Hematopoietic multipotent progenitor cell treated with erythropoietin and hydrocortisone succinate and interleukin-3 and kit ligand, for 4 days (in vitro differentiated cells): ENCODE data around the gene RPS6KC1.
"Not testable (repeated sequence)": the region's sequence is repeated elsewhere in the genome, so short reads cannot be mapped to it uniquely, and the experiment has no call there.

Experiments used
- DNase-seq: peaks from one replicate; pipeline ENCODE4 v3.0.0-alpha.2; 2015

The RPS6KC1 gene, protein sequence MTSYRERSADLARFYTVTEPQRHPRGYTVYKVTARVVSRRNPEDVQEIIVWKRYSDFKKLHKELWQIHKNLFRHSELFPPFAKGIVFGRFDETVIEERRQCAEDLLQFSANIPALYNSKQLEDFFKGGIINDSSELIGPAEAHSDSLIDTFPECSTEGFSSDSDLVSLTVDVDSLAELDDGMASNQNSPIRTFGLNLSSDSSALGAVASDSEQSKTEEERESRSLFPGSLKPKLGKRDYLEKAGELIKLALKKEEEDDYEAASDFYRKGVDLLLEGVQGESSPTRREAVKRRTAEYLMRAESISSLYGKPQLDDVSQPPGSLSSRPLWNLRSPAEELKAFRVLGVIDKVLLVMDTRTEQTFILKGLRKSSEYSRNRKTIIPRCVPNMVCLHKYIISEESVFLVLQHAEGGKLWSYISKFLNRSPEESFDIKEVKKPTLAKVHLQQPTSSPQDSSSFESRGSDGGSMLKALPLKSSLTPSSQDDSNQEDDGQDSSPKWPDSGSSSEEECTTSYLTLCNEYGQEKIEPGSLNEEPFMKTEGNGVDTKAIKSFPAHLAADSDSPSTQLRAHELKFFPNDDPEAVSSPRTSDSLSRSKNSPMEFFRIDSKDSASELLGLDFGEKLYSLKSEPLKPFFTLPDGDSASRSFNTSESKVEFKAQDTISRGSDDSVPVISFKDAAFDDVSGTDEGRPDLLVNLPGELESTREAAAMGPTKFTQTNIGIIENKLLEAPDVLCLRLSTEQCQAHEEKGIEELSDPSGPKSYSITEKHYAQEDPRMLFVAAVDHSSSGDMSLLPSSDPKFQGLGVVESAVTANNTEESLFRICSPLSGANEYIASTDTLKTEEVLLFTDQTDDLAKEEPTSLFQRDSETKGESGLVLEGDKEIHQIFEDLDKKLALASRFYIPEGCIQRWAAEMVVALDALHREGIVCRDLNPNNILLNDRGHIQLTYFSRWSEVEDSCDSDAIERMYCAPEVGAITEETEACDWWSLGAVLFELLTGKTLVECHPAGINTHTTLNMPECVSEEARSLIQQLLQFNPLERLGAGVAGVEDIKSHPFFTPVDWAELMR

DNA sequence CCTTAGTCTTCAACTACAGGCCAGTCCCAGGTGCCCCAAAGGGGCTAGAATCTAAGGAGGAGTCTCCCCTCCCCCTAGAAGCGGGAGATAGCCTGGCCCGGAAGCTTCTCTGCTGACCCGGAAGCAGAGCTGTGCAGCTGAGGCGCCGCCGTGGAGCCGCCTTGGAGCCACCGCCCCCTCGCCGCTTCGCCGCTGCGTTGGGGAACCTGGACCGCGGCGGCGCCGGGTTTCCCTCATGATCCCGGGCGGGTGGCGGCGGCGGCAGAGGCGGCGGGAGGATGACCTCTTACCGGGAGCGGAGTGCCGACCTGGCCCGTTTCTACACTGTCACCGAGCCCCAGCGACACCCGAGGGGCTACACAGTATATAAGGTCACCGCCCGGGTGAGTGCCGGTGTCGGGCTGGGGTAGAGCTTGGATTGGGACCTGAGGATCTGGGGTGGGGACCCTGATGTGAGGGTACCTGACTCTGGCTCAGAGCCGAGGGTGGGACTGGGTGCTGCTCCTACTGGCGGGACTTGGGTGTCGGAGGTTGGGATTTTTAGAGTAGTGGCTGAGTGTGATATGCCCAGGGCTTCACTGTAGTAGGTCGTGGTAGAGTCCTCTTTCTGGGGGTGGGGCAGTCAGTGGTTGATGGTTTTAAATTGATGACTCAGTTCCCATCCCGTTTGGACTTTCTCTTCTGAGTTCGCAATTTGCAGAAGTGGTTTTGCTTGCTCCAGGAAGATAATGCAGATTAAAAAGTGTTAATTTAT is at the start of gene RPS6KC1:
RPS6KC1 (plus strand) TSS at position 115 of the 754 bp plus-strand sequence; CDS start at position 279, 164 bp downstream.
- DNase-seq, result peak; percentile 95

DNA sequence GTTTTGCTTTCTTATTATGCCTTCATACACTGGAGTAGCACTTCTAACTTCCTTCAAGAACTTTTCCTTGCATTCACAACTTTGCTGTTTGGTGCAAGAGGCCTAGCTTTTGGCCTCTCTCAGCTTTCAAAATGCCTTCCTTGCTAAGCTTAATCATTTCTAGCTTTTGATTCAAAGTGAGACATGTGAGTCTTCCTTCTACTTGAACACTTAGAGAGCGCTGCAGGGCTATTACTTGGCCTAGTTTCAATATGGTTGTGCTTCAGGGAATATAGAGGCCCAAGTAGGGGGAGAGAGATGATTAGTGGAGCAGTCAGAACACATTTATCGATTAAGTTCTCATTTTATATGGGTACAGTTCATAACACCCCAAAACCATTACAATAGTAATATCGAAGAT is 47.8 kb upstream of the RPS6KC1 start:
- no peak for DNase-seq

DNA sequence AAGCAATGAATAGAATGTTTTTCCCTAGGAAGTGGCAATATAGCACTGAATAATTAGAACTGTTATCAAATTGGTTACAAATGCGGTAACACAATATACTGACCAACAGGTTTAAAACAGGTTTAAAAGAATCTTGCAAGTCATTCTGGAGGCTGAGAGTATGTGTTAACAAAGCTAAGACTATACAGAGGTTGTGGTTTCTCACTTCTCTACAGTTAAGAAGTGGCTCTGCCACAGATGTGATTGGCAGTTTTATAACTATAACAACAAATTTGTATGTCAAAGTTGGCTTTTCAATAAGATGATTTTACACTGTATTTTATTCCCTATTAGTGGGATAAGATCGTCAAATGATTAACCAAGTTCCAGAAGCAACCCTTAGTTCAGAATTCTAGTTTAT is 42.5 kb upstream of the RPS6KC1 start:
- peak; percentile 63 for DNase-seq

DNA sequence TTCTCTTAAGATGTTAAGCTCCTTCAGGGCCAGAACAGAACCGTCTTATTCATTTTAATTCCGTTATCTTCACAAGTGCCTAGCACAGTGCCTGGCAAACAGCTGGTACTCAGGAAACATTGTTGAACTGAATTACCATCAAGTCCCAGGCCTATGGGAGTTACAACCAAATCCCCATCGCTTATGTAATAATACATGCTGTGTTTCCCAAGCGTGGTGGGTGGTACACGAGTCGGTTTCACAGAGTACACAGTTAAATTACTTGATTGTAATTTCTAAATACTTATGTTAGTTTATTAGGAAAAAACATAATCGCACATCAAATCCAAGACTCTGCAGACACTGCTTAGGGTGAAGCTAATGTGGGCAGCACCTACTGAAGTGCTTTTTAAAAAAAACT is 36.4 kb upstream of the RPS6KC1 start:
- peak; percentile 49 for DNase-seq

DNA sequence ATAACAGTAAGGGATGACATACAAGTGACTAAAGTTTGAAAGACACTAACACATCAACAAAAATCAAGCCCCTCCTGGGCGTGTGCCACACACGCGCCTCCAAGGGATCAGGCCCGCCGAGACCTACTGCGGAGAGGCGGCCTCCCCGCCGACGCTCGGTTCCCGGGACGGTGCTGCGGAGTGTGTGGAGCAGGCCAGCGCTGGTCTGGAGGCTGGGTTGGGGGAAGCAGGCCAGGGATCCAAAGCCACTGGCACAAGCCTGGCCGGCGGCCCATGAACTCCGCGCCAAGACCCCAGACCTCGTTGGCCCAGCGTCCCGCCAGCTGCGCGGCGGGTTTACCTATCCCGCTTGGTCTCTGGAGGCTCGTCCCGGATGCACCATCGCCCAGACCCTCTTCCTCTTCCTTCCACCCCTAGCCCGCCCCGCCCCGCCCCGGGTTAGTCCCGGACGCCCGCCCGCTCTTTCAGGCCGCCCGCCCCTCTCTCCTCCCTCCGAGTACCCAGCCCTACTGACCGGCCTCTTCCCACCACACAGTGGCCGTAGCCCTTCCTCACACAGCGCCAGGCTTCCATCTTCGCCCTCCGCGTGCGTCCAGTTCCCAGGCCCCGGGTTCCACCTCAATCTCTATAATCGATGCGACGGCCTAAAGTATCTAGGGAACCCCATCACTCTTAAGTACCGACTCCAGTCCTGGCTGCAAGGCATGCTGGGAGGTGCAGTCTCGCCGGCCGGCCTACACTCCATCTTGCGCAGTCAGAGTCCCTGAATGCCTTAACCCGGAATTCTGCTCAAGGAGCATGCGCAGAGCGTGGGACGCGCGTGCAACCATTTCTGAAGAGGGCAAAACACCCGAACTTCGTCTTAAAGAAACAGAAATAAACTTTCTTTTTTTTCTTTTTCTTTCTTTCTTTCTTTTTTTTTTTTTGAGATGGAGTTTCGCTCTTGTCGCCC is 35.7 kb upstream of the RPS6KC1 start, which contains the start of gene ANGEL2:
ANGEL2 (minus strand) TSS at position 769 of the 952 bp plus-strand sequence; CDS start at position 573, 196 bp downstream.
- peak; percentile 99 for DNase-seq

DNA sequence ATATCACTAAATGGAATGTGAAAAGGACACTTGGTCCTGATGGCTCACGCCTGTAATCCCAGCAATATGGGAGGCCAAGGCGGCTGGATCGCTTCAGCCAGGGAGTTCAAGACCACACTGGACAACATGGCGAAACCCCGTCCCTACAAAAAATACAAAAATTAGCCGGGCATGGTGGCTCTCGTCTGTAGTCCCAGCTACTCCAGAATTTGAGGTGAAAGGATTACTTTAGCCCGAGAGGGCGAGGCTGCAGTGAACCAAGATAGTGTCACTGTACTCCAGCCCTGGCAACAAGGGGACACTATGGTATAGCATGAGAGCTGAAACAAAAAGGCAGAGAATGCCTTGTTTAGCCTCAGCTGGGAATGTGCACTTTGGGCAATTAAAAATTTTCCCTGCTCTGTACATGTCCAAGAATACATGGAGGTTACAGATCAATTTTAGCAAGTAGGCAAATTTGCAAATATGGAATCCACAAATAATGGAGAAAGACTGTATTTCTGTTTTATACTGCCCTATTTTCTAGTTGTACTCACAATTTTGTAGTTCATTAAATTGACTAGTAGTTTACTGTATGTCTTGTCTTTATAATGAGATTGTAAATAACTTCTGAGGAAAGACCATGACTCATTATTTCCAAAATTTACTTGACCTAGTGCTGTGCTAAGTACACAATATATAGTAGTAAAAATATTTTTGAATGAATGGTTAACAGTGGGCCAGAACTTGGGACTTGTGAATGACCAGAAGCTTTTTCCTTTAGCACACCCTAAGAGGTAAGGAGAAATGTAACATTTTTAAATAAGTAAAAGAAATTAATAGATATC is 33.4 kb upstream of the RPS6KC1 start:
- no peak for DNase-seq

DNA sequence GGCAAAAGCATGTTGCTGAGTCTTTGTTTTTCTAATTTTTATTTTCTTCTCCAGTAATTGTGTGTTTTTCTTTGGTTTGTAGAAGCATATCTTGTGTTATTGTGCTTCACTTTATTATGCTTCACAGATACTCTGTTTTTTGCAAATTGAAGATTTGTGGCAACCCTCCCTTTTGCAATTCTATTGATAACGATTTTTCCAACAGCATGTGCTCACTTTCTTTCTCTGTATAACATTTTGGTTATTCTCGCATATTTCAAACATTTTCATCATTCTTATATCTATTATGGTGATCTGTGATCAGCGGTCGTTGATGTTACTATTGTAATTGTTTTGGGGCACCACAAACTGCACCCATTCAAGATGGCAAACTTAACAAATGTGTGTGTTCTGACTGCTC is 31.6 kb upstream of the RPS6KC1 start:
- no peak for DNase-seq

DNA sequence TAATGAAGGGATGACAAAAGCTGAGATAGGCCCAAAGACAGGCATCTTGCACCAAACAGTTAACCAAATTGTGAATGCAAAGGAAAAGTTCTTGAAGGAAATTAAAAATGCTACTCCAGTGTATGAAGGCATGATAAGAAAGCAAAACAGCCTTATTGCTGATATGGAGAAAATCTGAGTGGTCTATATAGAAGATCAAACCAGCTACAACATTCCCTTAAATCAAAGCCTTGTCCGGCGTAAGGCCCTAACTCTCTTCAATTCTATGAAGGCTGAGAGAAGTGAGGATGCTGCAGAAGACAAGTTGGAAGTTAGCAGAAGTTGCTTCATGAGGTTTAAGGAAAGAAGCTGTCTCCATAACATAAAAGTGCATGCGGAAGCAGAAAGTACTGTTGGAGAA is 31.0 kb upstream of the RPS6KC1 start:
- DNase-seq, result no peak

DNA sequence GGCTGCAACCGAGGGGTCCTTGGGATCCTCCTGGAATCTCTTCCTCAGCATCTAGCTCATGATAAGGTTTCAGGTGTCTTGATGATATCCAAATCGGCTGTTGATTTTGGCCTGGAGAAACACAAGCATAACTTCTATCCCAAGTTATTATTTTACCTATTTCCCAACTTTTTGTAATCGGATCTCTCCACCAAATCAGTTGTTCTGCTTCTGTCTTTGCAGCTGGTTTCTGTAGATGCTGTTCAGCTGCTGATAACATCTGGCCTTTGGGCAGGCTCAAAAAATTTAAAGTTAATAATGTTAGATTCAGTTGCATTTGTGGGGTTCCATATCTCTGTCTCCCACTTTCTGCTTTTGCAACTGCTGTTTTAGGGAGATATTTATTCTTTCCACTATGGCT is 24.0 kb upstream of the RPS6KC1 start:
- not testable (repeated sequence) for DNase-seq

DNA sequence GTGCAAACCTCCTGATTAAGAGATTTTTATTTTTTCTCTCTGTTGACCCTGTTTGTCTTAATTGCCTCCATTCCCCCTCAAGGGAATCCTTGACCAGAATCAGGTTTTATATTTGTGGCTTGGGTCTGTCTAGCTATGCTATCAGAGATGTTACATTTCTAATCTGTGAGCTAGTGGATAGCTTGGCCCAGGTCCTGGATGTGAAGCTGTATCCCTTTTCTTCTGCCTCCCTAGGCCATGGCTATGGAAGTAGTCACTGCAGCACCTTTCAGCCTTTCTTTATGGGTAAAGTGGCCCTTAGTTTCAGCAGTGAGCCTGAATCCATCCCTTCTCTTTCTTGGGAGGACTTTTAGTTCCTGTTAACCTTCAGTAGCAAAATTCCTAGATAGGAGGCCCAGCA is 18.4 kb upstream of the RPS6KC1 start:
- no peak for DNase-seq

DNA sequence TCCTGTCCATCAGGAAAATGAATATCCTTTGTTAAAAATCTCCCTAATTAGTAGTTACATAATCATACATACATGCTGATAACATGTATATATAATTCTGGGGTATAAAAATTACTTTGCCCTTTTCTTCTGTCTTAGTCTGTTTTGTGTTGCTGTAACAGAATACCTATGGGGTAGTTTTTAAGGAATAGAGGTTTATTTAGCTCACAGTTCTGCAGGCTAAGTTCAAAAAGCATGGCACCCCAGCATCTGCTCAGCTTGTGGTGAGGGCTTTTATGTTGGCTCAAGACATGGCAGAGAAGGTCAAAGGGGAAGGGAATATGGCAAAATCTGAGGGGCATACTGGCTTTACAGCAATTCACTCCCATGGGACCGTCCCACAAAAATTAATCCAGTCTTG is 16.3 kb upstream of the RPS6KC1 start:
- no peak for DNase-seq

DNA sequence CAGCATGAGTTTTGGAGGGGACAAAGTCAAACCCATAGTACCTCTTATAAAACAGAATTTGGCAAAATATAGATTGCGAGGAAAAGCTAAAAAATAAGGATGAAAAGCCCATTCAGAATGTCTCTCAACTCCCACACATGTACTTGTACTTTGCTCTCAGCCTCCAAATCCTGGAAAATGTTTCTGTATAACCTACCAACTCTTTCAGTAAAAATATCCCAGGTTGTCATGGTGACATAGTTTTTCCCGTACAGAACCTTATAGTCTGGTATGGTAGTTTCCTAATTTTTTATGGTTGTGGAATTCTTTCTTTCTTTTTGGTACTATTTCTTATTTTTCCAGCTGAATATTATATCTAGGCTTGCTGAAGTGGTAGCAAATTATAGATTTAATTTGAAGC is 15.5 kb upstream of the RPS6KC1 start:
- DNase-seq, result no peak

DNA sequence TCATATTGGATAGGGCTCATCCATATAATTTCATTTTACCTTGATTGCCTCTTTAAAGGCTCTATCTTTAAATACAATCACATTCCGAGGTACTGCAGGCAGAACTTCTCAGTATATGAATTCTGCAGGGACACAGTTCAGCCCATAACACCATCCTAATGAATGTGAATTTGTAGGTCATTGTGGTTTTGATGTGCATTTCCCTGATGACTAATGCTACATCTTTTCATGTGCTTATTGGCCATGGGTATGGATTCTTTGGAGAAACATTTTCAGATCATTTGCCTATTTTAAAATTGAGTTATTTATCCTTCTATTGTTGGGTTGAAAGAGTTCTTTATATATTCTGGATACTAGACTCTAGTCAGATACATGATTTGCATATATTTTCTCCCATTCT is 9.6 kb upstream of the RPS6KC1 start:
- peak; percentile 62 for DNase-seq

DNA sequence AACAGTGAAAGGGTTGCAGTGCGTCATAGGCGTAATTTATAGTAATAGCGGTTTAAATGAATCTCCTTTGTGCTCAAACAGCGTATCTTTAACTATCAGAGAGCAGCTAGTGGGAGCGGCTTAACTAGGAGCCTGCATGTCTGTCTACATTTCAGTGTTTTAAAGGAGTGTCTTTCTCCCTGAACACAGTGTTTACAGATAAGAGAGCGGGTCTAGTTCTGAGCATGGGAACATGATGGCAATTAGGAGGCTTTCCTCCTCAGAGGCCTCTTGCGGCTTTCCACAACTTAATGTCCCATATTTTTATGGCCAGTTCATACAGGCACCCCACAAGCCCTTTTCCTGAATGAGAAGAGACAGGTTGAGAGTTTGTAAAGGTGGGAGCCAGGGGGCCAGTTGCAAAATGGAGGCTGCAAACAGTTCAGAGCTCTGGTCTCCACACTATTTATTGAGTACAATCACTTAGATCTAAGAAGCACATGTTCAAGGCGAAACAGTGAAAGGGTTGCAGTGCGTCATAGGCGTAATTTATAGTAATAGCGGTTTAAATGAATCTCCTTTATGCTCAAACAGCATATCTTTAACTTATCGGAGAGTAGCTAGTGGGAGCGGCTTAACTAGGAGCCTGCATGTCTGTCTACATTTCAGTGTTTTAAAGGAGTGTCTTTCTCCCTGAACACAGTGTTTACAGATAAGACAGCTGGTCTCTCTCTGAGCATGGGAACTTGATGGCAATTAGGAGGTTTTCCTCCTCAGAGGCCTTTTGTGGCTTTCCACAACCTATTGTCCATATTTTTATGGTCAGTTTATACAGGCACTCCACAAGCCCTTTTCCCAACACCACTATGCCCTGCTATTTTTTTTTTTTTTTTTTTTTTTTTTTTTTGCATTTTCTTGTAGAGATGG is 5.5 kb upstream of the RPS6KC1 start:
- DNase-seq, result peak; percentile 45

DNA sequence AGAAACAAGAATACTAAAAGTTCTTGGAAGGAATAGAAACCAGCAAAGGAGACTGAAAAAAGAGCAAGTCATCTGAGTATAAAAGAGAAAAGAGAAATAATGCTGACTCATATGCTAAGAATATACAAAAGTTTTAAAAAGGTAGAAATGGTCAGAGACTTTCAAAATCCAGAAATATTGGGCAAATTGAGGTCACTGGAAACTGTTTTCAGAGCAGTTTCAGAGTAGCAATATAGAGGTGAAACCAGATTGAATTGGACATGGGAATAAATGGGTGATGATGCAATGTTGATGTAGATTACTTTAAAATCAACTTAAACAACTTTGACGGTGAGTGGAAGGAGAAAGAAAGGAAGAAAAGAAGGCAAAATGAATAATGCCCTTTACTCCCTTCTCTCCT is 1.8 kb upstream of the RPS6KC1 start:
- peak; percentile 30 for DNase-seq

DNA sequence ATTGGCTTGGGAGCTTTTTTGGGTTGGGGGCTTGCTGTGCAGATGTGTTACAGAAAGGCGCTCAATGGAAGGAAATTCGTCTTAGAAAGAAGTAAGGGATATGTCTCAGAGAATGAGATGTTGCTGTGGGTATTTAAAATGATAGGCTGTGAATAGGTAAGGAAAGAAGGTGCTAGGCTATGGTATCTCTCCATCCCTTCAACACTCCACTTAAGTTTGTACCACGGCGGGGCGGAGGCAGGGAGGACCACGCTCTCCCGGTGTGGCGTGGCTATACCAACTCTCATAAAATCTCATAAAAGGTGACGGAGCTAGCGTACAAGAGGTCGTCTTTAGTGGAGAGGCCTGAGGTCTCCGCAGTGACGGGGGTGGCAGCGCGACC is 305 bp upstream of the RPS6KC1 start:
- DNase-seq, result no peak

DNA sequence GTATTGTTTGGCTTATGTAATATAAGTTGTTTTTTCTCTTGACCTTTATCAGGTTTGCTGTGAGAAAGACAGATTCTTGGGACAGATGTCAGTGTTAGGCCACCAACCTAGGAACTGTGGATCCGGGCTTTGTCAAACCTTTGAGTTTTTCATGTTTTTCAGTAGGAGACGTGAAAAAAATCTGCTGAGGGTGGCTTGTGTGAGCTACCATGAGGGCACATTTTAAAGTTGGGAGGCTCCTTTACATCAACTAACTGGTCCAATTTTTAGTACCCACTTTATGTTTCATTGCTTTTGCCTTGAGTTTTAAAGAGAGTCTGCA is 801 bp downstream of the RPS6KC1 start:
- no peak for DNase-seq

DNA sequence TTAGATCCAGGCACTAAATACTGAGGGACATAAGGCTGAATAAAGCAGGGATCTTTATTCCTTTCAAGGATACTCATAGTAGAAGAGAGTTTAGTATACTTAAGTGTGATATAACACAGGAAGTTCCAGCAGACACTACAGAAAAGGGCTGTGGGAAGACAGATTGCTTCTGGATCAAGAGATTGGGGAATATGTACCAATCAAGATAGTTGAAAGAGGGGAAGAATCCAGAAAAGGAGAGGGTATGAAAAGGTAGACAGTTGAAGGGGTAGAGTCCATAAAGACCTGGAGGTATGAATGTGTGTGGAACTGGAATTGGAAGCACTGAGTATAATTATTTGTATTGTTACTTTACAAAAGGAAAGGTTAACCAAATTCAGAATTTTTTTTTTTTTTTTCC is 2.4 kb downstream of the RPS6KC1 start:
- no peak for DNase-seq

DNA sequence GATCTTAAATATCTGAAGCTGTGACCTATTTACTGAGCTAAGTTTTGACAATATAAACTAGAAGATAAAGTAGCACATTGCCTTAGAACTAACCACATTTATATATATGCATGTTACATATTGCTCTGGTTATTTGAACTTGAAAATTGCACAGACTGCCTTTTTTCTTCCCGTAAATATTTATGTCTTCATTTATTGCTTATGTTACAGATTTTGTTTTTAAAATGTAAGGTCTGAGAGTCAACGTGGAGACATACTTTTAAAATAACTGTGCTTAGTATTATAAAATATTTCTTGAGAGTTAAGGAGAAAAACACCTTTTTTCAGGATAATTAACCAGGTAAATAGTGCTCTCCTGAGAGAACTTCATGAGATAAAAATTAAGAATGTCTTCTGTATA is 3.1 kb downstream of the RPS6KC1 start:
- DNase-seq, result no peak
